Islet precursor cell (in vitro differentiated cells): ENCODE measurements around the gene MYO18A.
"Not testable (repeated sequence)": the region's sequence is repeated elsewhere in the genome, so short reads cannot be mapped to it uniquely, and the experiment has no call there.

Experiments
- DNase-seq: peaks from one replicate; pipeline ENCODE4 v3.0.0-alpha.2; 2018

The MYO18A gene

DNA sequence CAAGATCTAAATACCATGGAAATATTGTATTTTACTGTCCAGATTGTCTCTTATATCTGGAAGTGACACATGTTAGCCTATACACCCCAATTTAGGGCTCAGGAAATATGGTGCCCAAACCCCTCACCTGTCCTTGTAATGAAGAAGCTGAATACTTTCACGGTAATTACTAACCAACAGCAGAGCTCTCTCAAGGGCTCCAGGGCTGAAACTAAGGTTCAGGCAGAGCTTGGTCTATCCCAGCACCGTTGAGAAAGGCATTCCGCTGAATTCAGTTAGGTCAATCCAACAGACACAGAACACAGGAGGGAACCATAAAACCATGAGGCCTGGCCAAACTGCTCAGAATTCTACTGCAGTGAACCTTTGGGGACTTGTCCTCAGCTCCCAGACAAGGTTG is 14.9 kb downstream of the MYO18A start:
- no peak for DNase-seq

DNA sequence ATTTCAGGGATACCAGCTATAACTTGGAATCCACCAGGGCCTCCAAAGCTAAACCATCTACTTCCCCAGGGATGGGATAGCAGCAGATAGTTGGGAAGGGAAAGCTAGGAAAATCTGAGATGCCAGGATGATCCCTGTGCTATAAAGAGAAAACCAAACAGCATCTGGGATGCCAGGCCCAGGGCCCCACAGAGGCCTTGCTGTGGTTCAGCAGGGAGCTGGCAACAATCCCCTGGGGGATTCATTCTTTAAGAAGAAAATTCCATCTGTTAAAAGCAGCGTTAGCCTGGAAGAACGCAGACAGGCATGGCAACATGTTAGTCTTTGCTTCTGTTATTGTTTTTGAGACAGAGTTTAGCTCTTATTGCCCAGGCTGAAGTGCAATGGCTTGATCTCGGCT is 16.6 kb downstream of the MYO18A start:
- peak; percentile 52 for DNase-seq

DNA sequence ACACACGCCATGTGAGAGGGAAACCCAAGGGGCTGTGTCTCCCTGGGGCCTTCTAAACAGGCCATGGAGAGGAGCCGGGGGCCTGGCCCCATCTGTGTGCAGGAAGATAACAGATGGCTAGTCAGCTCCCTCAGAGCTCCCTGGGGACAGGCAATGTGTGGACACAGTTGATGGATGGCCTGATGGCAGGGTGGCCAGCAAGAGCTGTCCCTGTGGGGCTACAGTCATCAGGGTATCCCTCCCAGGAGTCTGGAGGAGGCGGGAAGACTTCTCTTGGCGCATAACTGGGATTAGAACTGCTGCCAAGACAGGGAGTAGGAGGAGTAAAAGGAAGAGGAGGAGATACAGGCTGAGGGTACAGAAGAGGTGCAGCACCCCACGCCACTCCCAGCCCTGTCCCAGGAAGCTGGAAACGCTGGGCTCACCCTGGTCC is 17.3 kb downstream of the MYO18A start:
- no peak for DNase-seq

DNA sequence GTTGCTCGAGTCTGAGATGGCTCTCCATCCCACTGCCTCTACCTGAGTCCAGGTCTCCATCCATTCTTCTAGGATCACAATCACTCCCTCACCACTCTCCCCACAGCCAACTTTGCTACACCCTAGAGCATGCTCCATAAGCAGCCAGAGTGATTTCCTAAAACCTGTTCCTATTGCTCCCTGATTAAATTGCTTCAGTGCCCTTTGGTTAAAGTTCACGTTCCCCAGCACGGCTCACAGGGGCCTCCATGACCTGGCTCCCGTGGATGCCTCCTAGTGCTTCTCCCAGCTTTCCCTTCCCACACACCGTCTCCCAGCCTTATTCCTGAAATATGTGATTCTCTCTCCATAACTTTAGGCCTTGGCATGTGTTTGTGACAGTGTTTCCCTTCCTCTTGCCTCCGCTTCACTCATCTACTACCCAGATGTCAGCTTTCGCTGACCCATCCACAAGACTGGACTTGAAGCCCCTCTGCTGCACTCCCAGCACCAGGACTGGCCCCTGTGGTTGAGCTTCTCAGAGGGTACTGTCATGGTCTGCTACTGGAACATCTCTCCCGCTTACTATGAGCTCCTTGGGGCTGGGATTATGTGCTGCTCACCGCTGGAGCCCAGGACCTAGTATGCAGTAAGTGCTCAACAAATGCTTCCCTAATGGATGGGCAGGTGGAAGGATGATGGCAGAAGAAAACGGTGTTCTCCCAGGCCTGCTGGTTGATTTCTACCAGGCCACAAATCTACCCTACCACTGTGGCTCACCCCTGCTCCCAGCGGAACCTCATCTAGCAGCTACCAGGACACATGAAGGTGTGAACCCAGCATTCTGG is 17.9 kb downstream of the MYO18A start:
- peak; percentile 46 for DNase-seq

DNA sequence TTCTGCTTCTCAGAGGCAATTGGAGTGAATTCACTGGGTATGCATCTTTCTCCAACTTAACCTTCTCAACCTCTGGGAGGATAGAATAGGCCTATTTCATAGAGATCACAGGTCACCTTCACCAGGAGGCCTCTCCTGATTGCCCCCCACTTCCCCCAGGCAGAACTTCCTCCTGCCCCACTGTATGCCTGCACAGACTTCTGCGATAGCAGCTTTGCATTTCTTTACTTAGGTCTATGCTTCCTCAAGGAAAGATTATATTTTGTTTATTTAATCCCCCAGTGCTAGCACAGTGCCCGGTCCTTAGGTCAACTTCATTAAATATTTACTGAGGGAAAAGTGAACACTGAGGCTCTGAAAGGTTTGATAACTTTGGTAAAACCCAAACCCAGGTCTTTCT is 19.9 kb downstream of the MYO18A start:
- DNase-seq, result no peak

DNA sequence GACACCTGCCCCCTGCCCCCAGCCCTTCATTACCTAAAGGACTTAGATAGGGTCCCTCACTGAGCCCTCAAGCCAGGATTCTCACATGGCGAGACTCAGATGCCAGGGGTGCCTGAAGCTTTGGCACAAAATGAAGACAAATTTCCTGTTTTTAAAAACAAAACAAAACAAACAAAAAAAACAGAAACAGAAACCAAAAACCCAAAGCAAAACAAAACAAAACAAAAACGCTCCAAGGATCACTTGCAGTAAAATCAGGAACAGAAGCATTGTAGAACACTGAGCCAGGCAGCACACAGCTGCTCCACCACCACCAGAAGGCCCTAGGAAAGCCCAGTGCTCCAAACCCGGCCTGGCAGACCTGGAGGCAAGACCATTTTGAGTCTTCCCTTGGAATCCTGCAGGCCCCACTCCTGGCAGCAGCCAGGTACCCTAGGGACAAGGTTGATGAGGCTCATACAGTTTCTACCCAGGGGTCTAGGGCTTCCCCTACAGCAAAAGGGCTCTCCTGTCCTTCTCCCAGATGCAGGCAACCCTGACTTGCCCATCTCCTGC is 20.8 kb downstream of the MYO18A start:
- no peak for DNase-seq

DNA sequence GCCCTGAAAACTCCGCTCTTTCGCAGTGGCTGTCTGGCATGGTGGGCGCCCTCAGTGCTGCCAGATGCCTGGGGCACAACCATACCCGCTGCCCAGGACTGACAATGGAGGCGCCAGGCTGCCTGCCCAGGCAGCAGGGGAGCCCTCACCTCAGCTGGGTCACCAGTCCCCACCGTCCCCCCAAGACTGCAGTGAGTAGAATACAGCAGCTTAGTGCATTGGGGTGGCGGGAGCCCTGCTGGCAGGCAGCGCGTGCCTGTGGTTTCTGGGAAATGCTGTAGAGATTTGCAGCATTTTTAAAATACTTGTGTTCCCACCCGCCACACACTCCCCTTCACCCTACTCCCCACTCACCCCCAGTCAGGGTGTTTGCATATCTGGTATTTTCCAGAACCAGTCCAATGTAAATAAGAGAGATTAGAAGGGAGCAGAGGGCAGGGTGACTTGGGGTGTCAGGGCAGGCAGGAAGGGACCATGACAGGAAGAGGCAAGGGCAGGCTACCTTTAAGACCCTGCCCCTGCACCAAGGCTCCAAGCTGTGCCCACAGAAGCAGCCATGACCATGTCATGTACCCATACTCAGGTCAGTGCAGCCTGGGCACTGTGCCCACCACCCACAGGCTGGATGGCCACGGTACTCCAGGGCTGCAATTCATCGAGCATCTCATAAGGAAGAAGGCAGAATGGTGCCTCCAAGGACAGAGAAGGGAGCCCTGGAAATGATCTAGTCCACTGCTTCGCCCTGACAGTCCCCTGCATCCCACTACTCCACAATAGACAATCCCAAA is 21.5 kb downstream of the MYO18A start:
- DNase-seq, result no peak

DNA sequence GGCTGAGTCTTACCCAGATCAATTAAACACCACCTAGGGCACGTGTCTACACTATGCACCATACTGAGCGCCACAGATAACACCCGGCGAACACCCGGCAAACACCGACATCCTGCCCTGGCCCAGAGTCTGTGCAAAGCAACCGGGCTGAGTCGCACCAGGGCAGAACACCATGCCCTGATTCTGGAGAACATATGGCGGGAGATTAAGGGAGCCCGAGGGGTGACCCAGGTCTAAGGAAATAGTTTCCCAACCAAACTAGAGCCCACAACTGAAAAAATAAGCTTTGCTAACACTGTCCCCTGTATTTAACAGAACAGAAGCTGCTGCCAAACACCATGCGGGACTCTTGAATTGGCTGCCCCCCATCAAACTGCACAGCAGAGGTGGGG is 22.1 kb downstream of the MYO18A start:
- no peak for DNase-seq

DNA sequence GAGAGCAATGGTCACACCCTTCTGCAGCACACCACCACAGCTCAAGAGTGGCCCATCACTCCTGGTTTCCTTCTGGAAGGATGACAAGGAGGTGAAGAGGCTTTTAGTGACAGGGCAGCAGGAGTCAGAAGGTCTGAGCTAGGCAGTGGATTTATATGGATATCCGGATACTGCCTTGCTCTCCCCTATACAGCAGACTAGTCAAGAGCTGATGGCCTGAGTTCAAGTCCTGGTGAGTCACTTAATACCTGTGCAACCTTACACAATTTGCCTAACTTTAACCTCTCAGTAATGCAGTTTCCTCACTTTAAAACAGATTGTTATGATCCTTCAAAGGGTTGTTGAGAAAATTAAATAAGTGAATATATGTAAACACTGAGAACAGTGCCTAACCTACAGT is 22.9 kb downstream of the MYO18A start:
- DNase-seq, result no peak

DNA sequence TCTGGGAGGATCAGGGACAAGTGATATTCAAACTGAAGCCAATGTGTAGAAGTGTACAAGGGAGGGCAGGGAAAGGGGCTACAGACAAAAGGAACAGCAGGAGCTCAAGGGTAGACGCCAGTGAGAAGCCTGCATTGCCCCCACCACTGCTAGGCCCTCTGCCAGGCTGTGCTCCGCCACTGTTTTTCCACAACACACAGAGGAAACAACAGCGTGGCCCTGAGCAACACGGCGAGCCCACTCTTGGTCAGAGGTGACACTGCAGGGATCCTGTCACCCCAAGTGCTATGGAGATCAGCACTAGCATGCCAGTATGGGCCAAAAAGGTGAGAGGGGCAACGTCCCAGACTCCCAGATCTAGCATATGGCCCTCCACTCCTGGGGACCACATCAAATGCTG is 23.4 kb downstream of the MYO18A start:
- DNase-seq, result no peak

DNA sequence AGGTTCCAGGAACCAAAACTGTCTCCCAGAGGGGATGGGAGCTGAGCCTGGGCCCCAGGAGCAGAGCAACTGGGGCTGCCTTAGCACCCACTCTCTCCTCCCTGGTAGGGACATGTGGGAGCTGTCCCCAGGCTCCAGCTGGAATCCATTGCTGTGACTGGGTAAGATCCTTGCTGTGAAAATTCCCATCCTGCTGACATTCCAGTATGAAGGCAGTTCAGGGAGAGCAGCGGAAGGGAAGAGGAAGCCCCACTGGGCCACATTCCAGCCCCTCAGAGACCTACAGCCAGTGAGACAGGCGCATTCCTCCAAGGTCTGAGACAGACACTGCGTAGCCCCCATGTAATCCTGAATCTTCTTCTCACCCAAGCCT is 24.2 kb downstream of the MYO18A start:
- peak; percentile 91 for DNase-seq

DNA sequence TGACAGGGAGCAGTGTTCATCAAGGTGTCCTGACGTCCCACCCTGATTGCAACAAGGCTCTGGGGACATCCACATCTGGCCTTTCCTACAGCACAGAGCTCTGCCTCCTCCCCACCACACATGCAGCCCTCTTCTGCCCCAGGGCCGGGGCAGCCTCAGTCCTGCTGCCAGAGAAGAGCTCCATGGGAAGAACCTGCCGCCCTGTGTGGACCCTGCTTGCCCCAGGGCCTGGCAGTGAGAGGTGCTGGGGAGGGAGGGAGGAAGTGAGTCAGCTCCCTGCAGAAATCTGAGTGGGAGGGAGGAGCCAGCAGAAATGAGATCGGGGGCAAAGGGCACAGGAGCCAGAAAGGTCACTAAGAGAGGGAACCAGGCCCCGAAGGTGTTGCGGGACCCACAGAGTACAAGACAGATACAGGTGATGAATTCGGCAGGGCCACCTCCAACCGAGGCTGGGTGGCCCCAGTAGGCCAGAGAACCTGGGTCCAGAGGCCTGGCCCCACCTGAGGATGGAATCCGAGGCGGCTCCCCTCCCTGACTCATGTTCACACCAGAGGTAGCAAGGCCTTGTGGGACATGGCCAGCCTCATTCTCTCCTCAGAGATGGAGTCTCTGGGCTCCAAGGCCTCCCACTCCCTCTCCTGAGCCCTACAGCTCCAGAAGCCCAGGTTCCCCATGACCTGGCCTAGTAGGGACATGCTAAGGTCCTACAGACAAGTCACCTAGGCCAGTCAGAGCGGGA is 24.8 kb downstream of the MYO18A start:
- DNase-seq, result peak; percentile 98

DNA sequence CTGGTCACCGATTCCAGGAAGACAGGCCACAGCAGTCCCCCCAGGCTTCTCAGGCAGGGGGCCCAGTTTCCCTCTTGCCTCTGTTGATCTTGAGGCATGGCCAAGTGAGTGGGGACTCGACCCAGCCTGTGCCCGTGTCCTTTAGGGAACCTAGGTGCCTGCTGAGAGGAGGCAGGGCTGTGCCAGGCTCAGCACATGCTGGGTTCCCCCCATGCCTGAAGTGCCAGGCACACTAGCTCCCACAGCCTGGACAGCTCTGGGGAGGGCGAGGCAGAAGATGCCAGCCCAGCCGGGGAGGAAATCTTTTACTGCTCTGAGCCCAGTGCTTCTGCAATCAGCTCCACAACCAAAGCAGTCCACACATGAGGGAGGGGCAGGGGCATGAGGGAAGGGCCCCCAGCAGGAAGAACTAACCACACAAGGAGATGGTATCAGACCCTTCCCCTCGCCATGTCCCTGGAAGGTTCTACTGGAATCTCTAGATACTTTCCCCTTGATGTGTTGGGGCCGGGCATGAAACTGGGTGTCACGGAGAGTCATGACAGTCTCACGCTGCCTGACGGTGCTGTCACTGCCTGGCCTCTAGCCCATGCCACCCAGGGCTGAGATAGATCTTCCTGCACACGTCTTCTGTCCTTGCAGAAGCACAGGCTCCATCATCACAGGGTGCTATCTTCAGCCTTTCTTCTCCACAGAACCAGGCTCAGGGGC is 25.5 kb downstream of the MYO18A start:
- no peak for DNase-seq

DNA sequence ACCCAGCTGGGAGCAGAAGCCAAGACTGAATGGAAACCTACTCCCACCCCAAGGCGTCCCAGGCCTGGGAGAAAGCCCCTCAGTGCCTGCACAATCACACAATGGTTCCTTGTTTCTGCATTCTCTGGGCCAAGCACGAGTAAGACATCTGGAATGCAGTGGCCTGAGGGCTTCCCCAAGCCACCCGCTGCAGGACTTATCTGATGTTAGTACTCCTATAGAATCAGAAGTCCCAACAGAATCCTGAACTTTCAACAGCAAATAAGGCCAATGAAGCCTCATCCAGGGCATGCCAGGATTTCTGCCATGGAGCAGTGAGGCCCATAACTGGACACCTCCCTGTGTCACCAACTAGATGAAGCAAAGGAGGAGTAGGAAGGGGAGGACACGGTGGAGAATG is 28.6 kb downstream of the MYO18A start:
- DNase-seq, result peak; percentile 100

DNA sequence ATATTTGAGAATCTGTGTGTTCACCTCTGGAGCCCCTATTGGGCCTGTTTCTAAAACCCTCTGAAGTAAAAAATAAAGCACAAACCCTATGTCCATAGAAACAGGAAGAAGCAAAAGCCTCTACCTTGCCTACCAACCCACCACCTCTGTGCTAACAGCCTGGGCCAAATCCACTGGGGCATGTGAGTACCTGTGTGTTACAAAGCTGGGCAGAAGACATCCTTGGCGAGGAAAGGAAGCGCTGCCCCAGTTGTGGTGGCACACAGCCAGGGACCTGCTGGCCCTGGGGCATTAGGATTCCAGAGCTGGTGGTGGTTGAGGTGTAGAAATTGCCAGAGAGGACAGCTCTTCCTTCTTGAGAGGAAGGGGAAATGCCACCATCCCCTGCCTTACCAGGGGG is 30.0 kb downstream of the MYO18A start:
- DNase-seq, result no peak

DNA sequence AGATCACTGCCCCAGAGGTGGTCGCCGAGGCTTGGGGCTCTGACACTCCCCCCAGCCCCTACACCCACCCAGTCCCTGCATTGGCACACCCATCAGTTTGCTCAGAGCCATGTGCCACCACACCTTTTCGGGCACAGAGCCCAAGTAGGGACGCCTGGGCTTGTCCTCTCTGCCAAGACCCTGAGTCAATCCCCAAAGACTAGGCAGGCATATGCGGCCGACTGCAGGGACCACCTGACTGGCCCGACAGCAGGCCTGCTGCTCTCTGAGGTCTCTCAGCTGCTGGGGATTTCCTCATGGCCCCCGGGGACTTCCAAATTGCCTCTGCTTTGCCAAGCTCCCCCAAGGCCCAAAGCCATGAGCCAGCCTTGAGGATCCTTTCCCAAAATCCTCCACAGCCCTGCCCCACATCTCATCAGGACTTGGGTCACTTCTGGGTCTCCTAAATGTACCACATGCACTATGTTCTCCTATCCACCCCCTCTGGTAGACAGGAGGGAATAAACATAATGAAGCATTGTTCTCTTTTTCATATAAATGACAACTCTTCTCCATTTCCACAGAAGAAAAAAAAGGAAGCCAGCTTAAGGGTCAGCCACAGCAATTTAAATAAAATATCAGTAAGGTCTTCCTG is 30.6 kb downstream of the MYO18A start:
- DNase-seq, result no peak

DNA sequence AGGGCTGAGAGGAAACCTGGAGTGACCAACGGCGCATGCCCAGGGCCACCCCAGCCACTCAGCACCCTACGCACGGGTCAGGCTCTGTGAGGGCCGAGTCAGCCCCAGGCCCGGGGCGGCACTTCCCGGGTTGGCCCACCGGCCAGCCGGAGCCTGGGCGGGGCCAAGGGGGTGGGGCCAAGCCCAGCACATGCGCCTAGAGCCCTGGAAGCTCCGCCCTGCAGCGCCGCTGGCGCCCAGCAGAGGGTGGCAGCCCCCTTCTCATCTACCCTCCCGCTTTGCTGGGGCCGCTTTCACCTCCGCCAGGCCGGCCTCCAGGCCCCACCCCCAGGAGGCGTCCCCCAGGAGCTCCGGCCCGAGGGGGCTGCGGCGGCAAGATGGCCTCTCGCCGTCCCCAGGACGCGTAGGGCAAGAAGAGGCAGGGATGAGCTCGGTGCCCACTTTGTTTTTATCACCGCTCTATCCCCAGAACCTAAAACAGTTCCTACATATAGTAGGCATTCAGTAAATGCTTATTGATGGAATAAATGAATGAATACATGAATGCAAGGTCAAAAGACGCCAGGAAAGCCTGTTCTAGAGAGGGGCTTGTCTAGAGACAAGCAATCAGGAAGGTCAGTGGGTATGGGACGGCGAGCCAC is 31.3 kb downstream of the MYO18A start:
- peak; percentile 99 for DNase-seq

DNA sequence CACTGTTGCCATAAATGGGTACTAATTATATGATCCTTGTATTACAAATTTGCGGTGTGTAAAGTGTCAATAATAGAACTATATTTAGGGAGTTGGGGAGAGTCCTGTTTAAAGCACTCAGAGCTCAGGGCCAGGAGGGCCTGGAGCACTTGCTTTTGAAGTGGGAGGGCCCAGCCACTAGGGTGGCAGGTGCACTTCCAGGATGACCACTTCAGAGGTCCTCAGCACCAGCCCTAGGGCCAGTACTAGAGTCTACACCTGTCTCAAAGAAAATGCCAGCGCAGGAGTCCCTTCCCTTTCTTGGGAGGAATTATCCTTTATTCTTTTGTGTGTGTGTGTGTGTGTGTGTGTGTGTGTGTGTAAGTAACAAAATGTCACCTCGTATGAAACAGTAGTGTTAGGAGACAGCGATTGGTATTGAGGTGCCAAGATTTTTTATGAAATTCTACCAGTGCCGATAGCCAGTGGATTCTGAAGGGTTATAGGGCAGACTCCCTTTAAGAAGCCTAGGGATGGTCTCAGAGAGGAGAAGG is 31.9 kb downstream of the MYO18A start:
- no peak for DNase-seq

DNA sequence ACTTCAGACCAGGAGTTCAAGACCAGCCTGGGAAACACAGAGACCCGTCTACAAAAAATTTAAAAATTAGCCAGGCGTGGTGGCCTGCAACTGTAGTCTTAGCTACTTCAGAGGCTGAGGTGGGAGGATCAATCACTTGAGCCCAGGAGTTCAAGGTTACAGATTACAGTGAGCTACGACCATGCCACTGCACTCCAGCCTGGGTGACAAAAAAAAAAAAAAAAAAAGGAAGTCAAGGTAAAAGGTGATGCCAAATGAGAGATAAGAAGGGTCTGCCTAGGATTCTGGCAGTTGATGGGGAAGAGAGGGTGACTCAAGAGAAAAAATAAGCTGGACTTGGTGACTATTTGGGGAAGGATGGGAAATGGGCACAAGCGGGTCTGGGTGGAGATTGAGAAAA is 32.5 kb downstream of the MYO18A start:
- DNase-seq, result no peak

DNA sequence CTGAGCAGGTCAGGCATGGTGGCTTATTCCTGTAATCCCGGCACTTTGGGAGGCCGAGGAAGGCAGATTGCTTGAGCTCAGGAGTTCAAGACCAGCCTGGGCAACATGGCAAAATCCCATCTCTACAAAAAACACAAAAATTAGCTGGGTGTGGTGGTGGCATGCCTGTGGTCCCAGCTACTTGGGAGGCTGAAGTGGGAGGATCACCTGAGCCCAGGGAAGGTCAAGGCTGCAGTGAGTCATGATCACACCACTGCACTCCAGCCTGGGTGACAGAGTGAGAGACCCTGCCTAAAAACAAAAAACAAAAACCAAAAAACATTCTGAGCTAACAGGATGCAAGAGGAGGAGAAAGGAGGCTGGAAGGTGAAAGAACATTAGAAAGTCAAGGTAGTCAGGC is 33.0 kb downstream of the MYO18A start:
- not testable (repeated sequence) for DNase-seq

DNA sequence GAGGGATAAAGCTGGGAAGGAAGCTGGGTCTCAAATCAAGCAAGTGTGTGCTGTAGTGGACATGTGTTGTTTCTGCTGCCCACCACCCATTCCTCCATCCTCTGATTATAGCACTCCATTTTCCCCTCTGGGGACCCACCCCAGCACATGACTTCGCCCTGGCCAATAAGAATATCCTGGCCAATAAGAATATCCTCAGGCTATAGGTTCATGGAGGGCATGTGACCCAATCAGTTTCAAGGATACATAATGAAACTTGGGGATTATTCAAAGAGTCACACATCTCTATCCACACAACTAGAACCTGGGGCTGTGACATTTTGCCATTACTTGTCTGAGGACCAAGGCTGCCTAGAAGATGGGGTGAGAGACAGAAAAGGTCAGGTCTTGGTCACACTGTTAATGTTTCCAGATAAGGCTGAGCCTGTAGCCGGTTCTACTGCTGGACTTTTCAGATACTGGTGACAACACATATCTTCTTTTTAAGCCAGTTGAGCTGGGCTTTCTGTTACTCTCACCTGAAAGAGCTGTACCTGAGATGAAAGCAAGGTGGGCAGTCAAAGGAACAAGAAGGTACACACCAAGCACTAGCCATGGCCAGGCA is 33.7 kb downstream of the MYO18A start:
- no peak for DNase-seq
